GM19372 (cell line): ENCODE measurements around the gene SLX1A.
"Not testable (repeated sequence)": the region's sequence is repeated elsewhere in the genome, so short reads cannot be mapped to it uniquely, and the experiment has no call there.

Experiments used
- ATAC-seq: cut with Tn5 transposase; IDR thresholded peaks from one replicate; pipeline ENCODE4 v1.9.1; 2021; ENCODE audit warnings: mild to moderate bottlenecking, low read depth, moderate library complexity; ENCODE audit not compliant: unreplicated experiment

Gene SLX1A

DNA sequence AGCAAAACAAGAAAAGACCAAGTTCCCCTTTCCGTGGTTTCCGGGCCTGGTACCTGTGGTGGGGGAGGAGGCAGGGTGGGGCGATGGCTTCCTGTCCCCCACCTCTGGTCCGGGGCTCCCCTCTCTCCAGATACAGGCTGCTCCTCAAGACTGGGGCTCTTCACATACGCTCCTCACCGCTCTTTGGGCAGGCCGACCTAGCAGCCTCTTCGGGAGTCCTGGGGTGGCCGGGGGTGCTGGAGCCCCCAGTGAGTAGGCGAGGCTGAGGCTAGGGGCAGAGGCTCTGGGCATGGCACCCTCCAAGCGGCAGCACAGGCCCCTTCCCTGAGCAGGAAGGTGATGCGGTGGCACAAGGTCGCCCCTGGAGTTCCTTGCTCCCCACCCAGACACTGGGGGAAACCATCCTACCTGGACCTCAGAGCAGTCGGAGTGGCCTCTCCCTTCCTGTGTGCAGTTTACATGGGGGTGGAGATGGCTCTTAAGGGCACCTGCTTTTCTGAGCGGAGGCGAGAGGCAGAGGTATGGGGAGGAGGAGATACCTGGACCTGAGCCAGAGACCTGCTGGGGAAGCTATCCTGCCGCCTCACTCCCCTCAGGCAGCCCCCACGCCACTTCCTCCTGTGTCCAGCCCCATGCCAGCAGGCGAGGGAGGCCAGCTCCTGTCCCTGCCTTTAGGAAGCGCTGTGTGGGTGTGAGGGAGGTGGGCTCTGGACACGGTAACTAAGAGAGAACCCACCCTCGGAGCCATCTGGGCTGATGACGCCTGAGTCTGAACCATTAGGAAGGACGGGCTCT lies 9.4 kb upstream of the SLX1A start:
- peak; percentile 38 for ATAC-seq

DNA sequence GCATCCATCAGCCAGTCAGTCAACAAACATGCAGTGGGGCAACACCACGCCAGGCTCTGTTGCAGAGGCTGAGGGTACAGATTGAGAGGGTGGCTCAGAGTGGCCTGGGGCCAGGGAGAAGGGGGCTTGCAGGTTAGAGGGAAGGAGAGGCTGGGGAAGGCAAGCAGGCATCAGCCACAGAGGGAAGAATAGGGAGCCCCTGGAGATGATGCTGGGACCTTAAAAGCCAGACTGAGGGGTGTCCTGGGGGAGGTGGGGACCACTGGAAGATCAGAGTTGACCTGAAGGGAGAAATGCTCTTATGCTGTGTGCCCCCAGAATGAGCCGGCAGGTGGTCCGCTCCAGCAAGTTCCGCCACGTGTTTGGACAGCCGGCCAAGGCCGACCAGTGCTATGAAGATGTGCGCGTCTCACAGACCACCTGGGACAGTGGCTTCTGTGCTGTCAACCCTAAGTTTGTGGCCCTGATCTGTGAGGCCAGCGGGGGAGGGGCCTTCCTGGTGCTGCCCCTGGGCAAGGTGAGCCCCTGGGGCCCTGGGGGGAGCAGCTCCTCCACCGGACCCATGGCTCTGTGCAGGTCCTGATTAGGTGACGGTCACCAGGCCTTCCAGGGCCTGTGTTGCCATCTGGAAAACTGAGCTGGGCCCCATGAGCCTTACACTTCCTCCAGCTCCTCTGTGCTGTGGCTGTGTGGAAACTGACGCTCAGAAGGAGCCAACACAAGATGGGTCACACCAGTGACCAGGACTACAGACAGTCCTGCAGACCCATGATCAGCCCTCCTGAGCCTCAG lies 8.6 kb upstream of the SLX1A start:
- ATAC-seq = no peak

DNA sequence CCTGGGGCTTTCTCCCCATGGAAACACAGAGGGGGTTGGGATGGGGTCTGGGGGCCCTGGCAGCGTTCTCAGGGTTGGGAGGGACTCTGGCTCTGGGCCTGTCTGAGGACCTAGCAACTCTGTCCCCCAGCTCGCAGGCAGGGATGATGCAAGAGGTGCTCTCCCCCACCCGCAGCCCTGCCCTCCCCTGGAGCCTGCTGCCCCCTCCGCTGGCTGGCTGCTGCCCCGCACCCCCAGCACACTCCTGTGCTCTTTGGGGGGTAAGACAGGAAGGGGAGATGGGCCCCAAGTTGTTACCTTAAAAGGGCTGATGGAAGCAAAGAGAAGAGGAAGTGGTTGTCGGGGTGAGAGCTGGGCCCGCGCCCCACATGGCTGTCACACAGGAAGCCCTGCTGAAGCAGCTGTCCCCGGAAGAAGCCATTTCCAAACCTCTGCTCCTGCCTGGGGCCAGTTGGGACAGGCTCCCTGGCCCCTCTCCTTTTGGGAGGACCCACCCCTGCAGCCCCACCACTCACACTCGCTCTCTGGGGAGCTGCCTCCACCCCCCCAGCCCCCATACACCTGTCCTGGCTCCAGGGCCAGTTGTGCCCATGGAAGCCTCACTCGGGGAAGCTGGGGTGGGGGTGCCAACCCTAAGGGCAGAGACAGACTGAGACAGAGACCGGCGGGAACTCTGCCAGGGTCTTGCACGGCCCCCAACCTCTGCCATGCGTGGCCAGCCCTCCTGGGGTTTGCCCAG lies 7.8 kb upstream of the SLX1A start:
- ATAC-seq = no peak

DNA sequence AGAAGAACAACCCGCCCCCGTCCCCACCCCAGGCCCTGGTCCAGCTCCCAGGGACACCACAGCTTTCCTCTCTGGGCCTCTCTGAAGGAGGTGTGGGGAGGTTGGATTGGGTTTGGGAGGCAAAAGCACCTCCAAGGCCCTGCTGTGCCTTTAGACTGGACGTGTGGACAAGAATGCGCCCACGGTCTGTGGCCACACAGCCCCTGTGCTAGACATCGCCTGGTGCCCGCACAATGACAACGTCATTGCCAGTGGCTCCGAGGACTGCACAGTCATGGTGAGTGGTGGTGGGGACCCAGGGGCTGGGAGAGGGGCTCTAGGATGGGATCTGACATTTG lies 7.3 kb upstream of the SLX1A start:
- no peak for ATAC-seq

DNA sequence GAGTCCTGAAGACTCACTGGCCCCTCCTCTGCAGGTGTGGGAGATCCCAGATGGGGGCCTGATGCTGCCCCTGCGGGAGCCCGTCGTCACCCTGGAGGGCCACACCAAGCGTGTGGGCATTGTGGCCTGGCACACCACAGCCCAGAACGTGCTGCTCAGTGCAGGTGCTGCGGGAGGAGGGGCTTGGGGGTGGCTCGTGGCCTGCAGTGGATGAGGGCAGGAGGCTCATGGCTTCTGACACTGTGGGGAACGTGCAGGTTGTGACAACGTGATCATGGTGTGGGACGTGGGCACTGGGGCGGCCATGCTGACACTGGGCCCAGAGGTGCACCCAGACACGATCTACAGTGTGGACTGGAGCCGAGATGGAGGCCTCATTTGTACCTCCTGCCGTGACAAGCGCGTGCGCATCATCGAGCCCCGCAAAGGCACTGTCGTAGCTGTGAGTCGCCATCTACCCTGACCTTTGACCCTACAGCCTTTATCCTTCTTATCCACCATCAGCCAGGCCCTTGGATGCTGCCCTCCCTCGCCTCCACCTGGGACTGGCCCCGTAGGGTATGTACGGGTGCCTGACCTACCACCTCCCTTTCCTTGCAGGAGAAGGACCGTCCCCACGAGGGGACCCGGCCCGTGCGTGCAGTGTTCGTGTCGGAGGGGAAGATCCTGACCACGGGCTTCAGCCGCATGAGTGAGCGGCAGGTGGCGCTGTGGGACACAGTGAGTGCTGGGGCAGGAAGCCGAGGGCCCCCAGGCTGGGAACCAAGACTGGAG lies 6.7 kb upstream of the SLX1A start:
- no peak for ATAC-seq

DNA sequence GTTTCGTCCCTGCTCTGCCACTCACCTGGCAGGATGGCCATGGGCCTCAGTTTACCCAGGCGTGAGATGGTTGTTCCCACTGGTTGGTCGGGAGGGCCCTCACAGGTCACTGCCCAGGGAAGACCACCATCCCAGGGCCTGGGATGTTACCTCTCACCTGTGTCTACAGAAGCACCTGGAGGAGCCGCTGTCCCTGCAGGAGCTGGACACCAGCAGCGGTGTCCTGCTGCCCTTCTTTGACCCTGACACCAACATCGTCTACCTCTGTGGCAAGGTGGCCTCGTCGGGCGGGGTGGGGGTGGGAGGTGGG lies 6.2 kb upstream of the SLX1A start:
- ATAC-seq = no peak

DNA sequence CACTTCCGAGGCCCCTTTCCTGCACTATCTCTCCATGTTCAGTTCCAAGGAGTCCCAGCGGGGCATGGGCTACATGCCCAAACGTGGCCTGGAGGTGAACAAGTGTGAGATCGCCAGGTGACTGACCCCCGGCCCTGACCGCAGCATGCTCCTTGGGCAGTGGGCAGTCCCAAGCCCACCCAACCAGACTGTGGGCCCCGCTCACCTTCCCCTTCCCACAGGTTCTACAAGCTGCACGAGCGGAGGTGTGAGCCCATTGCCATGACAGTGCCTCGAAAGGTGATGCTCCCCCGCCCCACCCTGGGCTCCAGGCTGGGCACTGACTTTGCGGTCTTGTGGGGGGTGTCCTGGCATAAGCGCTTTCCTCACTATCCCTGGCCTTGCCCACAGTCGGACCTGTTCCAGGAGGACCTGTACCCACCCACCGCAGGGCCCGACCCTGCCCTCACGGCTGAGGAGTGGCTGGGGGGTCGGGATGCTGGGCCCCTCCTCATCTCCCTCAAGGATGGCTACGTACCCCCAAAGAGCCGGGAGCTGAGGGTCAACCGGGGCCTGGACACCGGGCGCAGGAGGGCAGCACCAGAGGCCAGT lies 5.6 kb upstream of the SLX1A start:
- no peak for ATAC-seq

DNA sequence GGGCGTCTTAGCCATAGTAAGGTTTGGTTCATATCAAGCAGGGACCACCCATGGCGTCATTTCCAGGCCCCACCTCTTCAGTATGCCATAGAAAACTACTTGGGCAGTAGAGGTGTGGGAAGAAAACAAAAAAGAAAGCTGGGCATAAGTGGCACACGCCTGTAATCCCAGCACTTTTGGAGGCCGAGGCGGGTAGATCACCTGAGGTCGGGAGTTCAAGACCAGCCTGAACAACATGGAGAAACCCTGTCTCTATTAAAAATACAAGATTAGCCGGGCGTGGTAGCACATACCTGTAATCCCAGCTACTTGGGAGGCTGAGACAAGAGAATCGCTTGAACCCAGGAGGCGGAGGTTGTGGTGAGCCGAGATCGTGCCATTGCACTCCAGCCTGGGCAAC lies 2.5 kb upstream of the SLX1A start:
- ATAC-seq = not testable (repeated sequence)

DNA sequence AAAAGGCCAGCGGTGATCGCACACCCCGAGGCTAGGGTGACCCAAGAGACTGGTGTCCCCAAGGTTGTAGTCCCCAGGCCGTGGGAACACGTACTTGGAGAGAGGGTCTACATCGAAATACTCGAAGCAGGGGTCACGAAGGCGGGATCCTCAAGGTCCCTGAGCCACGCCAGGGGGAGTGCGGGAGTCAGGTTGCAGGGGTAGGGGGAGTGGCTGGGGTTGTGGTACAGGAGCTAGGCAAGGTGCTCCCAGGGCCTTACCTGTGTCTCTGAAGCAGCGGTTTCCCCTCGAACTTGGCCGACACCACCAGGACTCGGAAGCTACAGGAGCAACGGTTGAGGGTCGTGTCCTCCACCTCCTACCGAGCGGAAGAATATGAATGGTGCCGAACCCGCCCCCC lies 577 bp upstream of the SLX1A start:
- peak; percentile 9 for ATAC-seq

DNA sequence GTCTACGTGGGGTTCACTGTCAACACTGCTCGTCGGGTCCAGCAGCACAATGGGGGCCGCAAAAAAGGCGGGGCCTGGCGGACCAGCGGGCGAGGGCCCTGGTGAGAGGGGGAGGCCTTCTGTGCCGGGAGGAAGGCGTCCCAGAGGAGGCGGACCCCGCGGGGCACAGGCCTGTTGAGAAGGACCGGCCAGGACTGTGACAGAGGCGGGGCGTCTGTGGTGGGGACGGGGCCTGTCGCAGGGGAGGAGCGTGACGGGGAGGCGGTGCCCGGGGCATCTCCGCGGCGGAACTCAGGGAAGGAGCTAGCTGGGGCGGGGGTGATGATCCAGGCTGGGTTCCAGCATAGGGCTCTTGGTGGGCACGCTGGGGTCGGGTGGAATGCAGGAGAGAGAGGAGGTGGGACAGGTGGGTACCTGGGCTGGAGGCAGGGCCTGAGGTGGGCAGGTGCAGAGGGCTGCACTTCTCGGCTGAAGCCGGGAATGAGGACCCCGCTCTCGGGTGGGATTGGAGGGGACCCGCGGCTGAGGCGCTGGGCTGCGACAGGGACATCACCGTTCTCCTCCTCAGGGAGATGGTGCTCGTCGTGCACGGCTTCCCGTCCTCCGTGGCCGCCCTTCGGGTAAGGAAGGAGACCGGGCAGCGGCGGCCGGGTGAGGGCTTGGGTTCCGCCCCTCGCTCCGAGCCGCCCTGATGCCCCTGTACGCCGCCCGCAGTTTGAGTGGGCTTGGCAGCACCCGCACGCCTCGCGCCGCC lies 674 bp downstream of the SLX1A start:
- ATAC-seq = peak; percentile 47

DNA sequence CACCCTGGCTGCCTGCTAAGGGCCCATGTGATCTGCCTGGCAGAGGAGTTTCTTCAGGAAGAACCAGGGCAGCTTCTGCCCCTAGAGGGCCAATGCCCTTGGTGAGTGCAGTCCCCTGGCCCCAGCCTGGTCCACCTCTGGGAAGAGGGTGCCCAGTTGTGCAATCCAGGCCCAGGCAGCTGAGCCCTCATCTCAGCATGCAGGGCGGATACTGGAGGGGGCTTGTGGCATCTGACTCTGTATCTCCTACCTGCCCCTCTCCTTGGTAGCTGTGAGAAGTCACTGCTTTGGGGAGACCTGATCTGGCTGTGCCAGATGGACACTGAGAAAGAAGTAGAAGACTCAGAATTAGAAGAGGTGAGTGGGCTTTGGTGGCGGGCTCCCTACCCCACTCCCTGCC lies 3.3 kb downstream of the SLX1A start:
- not testable (repeated sequence) for ATAC-seq

DNA sequence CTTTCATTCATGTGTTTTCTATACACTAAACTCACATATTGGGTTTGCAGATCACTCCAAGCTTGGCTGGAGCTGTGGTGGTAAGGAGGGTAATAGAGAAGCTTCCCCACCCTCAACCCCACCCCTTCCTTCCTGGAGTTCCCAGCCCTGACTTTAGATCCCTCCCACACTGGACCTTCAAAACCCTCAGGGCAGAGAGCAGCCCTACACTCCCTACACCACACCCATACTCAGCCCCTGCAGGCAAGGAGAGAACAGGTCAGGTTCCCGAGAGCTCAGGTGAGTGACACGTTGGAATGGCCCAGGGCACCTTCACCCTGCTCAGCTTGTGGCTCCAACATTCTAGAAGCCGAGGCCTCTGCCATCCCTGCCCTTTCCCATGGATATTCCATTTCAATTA lies 5.4 kb downstream of the SLX1A start, which contains the start of gene SULT1A3:
Gene SULT1A3, plus strand, starts transcription at position 207 of the 400 bp plus-strand sequence. CDS start 1,474 bp downstream, outside the sequence.
- ATAC-seq = not testable (repeated sequence)

DNA sequence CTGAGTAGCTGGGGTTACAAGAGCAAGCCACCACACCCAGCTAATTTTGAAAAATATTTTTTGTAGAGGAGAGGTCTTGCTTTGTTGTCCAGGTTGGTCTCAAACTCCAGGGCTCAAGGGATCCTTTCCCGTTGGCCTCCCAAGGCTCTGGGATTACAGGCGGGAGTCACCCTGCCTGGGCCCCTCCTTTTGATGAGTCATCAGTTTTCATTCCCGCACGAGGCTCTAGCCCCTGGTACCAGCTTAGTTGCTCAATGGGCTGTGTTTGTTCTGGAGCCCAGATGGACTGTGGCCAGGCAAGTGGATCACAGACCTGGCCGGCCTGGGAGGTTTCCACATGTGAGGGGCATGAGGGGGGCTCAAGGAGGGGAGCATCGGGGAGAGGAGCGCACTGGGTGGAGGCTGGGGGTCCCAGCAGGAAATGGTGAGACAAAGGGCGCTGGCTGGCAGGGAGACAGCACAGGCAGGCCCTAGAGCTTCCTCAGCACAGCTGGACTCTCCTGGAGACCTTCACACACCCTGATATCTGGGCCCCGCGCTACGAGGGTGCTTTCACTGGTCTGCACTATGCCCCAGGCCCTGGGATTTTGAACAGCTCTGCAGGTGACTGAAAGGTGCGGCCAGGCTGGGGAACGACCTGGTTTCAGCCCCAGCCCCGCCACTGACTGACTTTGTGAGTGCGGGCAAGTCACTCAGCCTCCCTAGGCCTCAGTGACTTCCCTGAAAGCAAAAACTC lies 6.1 kb downstream of the SLX1A start:
- not testable (repeated sequence) for ATAC-seq

DNA sequence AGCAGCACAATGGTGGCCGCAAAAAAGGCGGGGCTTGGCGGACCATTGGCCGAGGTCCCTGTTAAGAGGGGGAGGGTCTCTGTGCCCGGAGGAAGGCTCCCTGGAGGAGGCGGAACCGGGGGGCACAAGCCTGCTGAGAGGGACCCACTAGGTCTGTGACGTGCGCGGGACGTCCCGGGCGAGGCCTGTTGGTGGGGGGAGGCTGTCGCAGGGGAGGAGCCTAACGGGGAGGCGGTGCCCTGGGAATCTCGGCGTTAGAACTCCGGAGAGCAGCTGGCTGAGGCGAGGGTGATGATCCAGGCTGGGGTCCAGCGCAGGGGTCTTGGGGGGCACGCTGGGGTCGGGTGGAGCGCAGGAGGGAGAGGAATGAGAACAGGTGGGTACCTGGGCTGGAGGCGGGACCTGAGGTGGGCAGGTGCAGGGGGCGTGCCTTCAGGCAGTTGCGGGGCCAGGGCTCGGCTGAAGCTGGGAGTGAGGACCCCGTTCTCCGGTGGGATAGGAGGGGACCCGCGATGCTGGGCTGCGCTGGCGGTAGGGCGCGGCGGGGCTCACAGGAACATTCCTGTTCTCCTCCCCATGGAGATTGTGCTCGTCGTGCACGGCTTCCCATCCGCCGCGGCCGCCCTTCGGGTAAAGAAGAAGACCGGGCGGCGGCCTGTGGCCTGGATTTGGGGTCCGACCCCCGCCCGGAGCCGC lies 12.0 kb downstream of the SLX1A start:
- not testable (repeated sequence) for ATAC-seq

DNA sequence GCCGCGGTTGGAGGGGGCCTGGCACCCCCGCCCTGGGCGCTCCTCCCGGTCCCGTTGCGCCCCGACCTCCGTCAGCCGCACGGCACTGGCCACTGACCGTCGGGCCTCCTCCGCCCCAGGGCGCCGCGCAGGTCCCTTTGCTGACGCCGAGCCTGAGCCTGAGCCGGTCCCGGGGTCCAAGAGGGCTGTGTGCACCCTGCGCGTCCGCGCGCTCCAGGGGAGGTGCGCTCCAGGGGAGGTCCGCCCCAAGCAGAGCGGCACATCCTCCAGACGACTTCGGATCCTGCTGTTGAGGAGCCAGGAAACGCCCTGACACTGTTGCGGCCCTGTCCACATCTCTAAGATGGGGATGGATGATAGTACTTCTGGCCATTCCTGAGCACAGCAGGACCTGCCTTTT lies 12.6 kb downstream of the SLX1A start:
- not testable (repeated sequence) for ATAC-seq

DNA sequence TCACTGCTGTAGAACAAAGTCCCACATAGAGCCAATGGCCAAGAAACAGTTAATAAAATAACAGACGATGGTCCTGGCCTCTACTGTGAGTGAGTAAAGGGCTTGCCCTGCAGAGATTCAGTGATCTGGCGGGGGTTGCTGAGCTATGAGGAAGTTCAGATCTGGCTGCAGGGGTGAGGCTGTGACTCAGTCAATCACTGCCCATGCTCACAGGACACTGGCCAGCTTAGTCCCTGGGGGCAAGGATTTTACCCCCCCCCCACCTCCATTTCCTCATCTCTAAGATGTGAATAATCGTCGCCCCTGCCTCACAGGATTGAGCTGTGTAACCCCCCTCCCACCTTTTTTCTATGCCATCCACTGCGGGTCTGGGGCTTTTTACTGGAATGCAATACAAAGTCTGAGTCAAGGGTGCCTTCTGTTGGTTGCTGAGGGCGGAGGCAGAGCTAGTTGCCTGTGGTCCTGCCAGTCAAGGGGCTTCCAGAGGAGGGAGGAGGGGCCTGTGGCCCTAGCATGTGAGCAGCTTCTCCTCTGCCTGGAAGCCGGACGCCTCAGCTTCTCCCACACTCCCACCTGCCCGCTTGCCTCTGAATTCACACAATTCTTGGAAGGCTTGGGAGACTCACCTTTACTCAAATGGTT lies 13.5 kb downstream of the SLX1A start:
- not testable (repeated sequence) for ATAC-seq

DNA sequence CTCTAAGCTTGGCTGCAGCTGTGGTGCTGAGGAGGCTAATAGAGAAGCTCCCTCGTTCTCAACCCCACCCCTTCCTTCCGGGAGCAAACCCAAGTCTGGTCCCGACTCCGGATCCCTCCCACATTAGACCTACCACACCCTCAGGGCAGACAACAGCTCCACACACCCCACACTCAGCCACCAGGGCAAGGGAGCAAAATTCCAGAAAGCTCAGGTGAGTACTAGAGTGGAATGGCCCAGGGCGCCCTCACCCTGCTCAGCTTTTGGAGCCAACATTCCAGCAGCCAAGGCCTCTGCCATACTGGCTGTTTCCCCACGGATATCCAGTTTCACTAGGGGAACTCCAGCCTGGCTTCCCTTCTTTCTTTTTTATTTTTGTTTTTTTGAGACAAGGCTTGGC lies 15.4 kb downstream of the SLX1A start:
- not testable (repeated sequence) for ATAC-seq

DNA sequence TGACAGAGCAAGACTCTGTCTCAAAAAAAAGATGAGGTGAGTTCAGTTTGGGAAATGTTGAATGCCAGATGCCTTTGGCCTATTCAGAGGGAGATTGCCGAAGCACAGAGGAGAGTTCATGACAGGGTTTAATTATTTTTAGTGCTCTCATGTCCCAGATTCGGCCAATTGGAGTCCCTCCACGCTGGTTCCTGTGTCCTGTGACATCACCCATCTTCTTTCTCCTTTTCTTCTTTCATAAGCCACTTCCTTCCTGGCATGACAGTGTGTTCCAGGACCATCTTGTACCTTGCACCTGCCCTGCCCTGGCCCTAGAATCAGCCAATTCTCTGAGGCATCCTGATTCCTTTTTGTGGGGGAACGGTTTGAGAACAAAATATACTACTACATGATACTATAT lies 17.7 kb downstream of the SLX1A start:
- not testable (repeated sequence) for ATAC-seq
